BJ (cell line): ENCODE data around the gene SLC4A5. TPM values are rescaled to one million over a fixed set of nuclear protein-coding genes. Genes with fewer than 3 reads are reported as not detected.

Experiments used
- CTCF ChIA-PET: fragments of 350-600 bp; formaldehyde crosslinking; extraction: SDS; loops from one replicate; lab custom pipeline; 2021; ENCODE audit warnings: antibody characterized with exemption, inconsistent platforms; lab: Yijun Ruan, JAX
- POLR2A ChIA-PET: fragments of 300-600 bp; sonication (Branson Sonifier 250); formaldehyde crosslinking; extraction: SDS; loops from one replicate; lab custom pipeline; 2021; ENCODE audit warnings: antibody characterized with exemption; lab: Charles Lee
- DNase-seq: peaks from one replicate; pipeline ENCODE4 v3.0.0-alpha.2; 2011; ENCODE audit warnings: low read depth
- H3K27me3 ChIP-seq: 2 replicates; pipeline ENCODE4 v1.6.0; 2011; ENCODE audit warnings: low read length; ENCODE audit not compliant: control insufficient read depth, insufficient read depth
- H3K36me3 ChIP-seq: 2 replicates; pipeline ENCODE4 v1.5.1; 2011; ENCODE audit warnings: low read length; ENCODE audit not compliant: control insufficient read depth, insufficient read depth
- H3K4me3 ChIP-seq: 2 replicates; pipeline ENCODE4 v1.5.1; 2011; ENCODE audit warnings: low read depth, mild to moderate bottlenecking, control low read depth, low read length
- CTCF ChIP-seq: IDR thresholded peaks from 2 replicates; pipeline ENCODE4 v1.5.1; 2011; ENCODE audit warnings: low read depth, mild to moderate bottlenecking, control low read depth, inconsistent platforms, low read length, moderate library complexity; ENCODE audit not compliant: insufficient read depth
- polyA plus RNA-seq: library from polyadenylated mRNA; depleted of rRNA; stranded (reverse); fragments of >200 nt; gene quantifications from 2 replicates; pipeline ENCODE4 v1.2.3, GENCODE V29; 2011

SLC4A5 gene
- polyA plus RNA-seq, 1 experiment = 0.07 TPM

GRCh38 chr2:74244286-74244685 lies 98.9 kb downstream of the SLC4A5 start:
- POLR2A ChIA-PET = no interaction called here
- CTCF ChIA-PET = interaction anchor here (0.7 to 1.3 kb wide), 2 partner anchors 16 to 91 kb away, joined by 3 to 4 read pairs; no protein-coding TSS in a partner anchor
- TF ChIP-seq CTCF = no peak

GRCh38 chr2:74242354-74243071 lies 100.7 kb downstream of the SLC4A5 start:
- no peak for DNase-seq
- TF ChIP-seq CTCF = no peak
- Histone ChIP-seq H3K4me3 (no peak overlapping the region), H3K27me3 (peaks cover 2% of the 10 kb centered on the region; the same call in 1 of the 2 replicates), H3K36me3 (no peaks in the 10 kb centered on the region)
- ChIA-PET POLR2A (no interaction called here), CTCF (interaction anchor here (5.4 kb wide), 1 partner anchor 8 kb away, joined by 32 read pairs; no protein-coding TSS in a partner anchor)

More at GRCh38 chr2:74244286-74244685, 98.9 kb downstream of the SLC4A5 start:
- Histone ChIP-seq H3K36me3 (no peaks in the 10 kb centered on the region), H3K27me3 (peaks cover 3% of the 10 kb centered on the region; the same call in 1 of the 2 replicates), H3K4me3 (no peak overlapping the region)
- no peak for DNase-seq

GRCh38 chr2:74239346-74239745 lies 103.9 kb downstream of the SLC4A5 start:
- no peak for DNase-seq
- POLR2A ChIA-PET = no interaction called here
- CTCF ChIA-PET = interaction anchor here (5.4 kb wide), 1 partner anchor 11 kb away, joined by 32 read pairs; no protein-coding TSS in a partner anchor
- no peak overlapping the region for H3K4me3 ChIP-seq
- no peaks in the 10 kb centered on the region for H3K36me3 ChIP-seq
- TF ChIP-seq CTCF = no peak
- H3K27me3 ChIP-seq = no peaks in the 10 kb centered on the region

GRCh38 chr2:74238879-74239278 lies 104.3 kb downstream of the SLC4A5 start:
- POLR2A ChIA-PET = no interaction called here

More at GRCh38 chr2:74238879-74239278, 104.3 kb downstream of the SLC4A5 start:
- CTCF ChIA-PET = interaction anchor here (5.4 kb wide), 1 partner anchor 11 kb away, joined by 32 read pairs; no protein-coding TSS in a partner anchor
- Histone ChIP-seq H3K36me3 (no peaks in the 10 kb centered on the region), H3K27me3 (no peaks in the 10 kb centered on the region), H3K4me3 (no peak overlapping the region)
- TF ChIP-seq CTCF = no peak
- no peak for DNase-seq
